Panc1 (cell line): Measurements from ENCODE around the gene SCAMP1. TPM values are rescaled to one million over a fixed set of nuclear protein-coding genes. Genes with fewer than 3 reads are reported as not detected.

Source experiments
- ATAC-seq: fragments of 200-7000 bp; cut with Tn5 transposase; 2 replicates; pipeline ENCODE4 v1.9.1; 2020; ENCODE audit warnings: mild to moderate bottlenecking, moderate library complexity
- BruUV-seq: library from RNA; stranded (reverse); fragments of 400-500 nt; replicated peaks from 2 replicates; lab custom pipeline; 2021; lab: Mats Ljungman, UMichigan
- CTCF ChIA-PET: fragments of 300-600 bp; sonication (Branson Sonifier 250); formaldehyde crosslinking; loops from one replicate; lab custom pipeline; 2022; ENCODE audit warnings: antibody characterized with exemption; lab: Charles Lee
- POLR2A ChIA-PET: fragments of 300-600 bp; sonication (Branson Sonifier 250); formaldehyde crosslinking; loops from one replicate; lab custom pipeline; 2022; ENCODE audit warnings: antibody characterized with exemption; lab: Charles Lee
- DNase-seq: peaks from one replicate; pipeline ENCODE4 v3.0.0-alpha.2; 2010; ENCODE audit warnings: low read depth, low spot score
- H3K27ac ChIP-seq: 2 replicates; pipeline ENCODE4 v1.5.1; 2011; ENCODE audit warnings: mild to moderate bottlenecking, low read length, inconsistent platforms
- H3K27me3 ChIP-seq: fragments of 200-500 bp; sonication (Bioruptor generic); 2 replicates; pipeline ENCODE4 v1.6.0; 2014; ENCODE audit warnings: low read length, inconsistent platforms; ENCODE audit not compliant: control insufficient read depth, insufficient read depth
- H3K36me3 ChIP-seq: fragments of 200-500 bp; sonication (Bioruptor generic); 2 replicates; pipeline ENCODE4 v1.5.1; 2014; ENCODE audit warnings: inconsistent platforms, mild to moderate bottlenecking, low read length, moderate library complexity; ENCODE audit not compliant: control insufficient read depth, insufficient read depth
- H3K4me1 ChIP-seq: 2 replicates; pipeline ENCODE4 v1.5.1; 2011; ENCODE audit warnings: inconsistent platforms, mild to moderate bottlenecking, low read length, moderate library complexity; ENCODE audit not compliant: control insufficient read depth, insufficient read depth
- H3K4me3 ChIP-seq, 2 experiments: 2 replicates each; pipeline ENCODE4 v1.5.1; 2011 to 2012; ENCODE audit warnings: low read depth in 2 of 2, low read length in 2 of 2, mild to moderate bottlenecking in 2 of 2, inconsistent platforms in 1 of 2, moderate library complexity in 1 of 2
- H3K9me3 ChIP-seq: fragments of 200-500 bp; sonication (Bioruptor generic); 2 replicates; pipeline ENCODE4 v1.5.1; 2014; ENCODE audit warnings: low read depth, mild to moderate bottlenecking, inconsistent platforms, low read length, moderate library complexity; ENCODE audit not compliant: control insufficient read depth, insufficient read depth
- CTCF ChIP-seq: fragments of 450-650 bp; IDR thresholded peaks from 2 replicates; pipeline ENCODE4 v1.5.1; 2017; ENCODE audit warnings: mild to moderate bottlenecking
- POLR2AphosphoS5 ChIP-seq: IDR thresholded peaks from 2 replicates; pipeline ENCODE4 v1.6.1; 2012; ENCODE audit warnings: mild to moderate bottlenecking, low read depth, low read length, moderate library complexity
- REST ChIP-seq, 2 experiments: IDR thresholded peaks; 2 replicates each; pipeline ENCODE4 v1.6.1; 2011 to 2012; ENCODE audit warnings: low read depth in 2 of 2, control low read depth in 1 of 2, low read length in 1 of 2, mild to moderate bottlenecking in 1 of 2, moderate library complexity in 1 of 2; ENCODE audit not compliant: insufficient read depth in 1 of 2
- SIN3A ChIP-seq: IDR thresholded peaks from 2 replicates; pipeline ENCODE4 v1.6.1; 2012; ENCODE audit warnings: low read depth, mild to moderate bottlenecking, low read length, moderate library complexity, borderline replicate concordance; ENCODE audit not compliant: insufficient read depth
- TCF7L2 ChIP-seq: IDR thresholded peaks from 2 replicates; pipeline ENCODE4 v1.6.1; 2011; ENCODE audit warnings: mild to moderate bottlenecking, low read depth, low read length, inconsistent platforms
- in situ Hi-C: cut with HindIII; loops from 2 replicates; pipeline ENCODE4 v1.10.0; 2016; ENCODE audit warnings: low sequenced_read_pairs, low pct_unique_long_range_greater_than_20kb
- intact Hi-C: fragments of 100-400 bp; cut with micrococcal nuclease; formaldehyde crosslinking; loops from one replicate; pipeline ENCODE4 v1.10.0; 2022; ENCODE audit not compliant: unreplicated experiment
- total RNA-seq: library from RNA; stranded (reverse); gene quantifications from one replicate; pipeline ENCODE4 v1.2.1, GENCODE V29; 2021; ENCODE audit not compliant: unreplicated experiment

SCAMP1 gene
- total RNA-seq, 1 experiment from 2014 or later: 51.3 TPM

GRCh38 chr5:78487846-78488245 lies 127.4 kb downstream of the SCAMP1 start:
- no TSS peak for BruUV-seq
- H3K4me3 ChIP-seq: no peak overlapping the region
- DNase-seq (no peak), ATAC-seq (no peak)
- H3K27ac ChIP-seq: no peak overlapping the region
- ChIA-PET CTCF (interaction anchor here (0.6 kb wide), 1 partner anchor 183 kb away, joined by 5 read pairs; no protein-coding TSS in a partner anchor), POLR2A (interaction anchor here (0.5 kb wide), 1 partner anchor 180 kb away, joined by 3 read pairs; no protein-coding TSS in a partner anchor)
- H3K9me3 ChIP-seq: no peaks in the 10 kb centered on the region
- no peaks in the 10 kb centered on the region; the same call in 1 of the 2 replicates for H3K36me3 ChIP-seq
- TF ChIP-seq TCF7L2 (no peak), CTCF (no peak), REST (IDR thresholded peaks at IDR 0.05; ENCODE audit: insufficient read depth in 1 of 2, low read depth in 2 of 2, low read length in 1 of 2) (no peak), SIN3A (no peak), POLR2AphosphoS5 (no peak)
- no peaks in the 10 kb centered on the region for H3K27me3 ChIP-seq
- in situ Hi-C loops: no loop called here
- intact Hi-C loops: no loop called here
- H3K4me1 ChIP-seq: no peaks in the 10 kb centered on the region

GRCh38 chr5:78490709-78491485 lies 130.5 kb downstream of the SCAMP1 start:
- ChIA-PET CTCF (no interaction called here), POLR2A (no interaction called here)
- in situ Hi-C loops: no loop called here
- intact Hi-C loops: no loop called here
- BruUV-seq: no TSS peak
- Histone ChIP-seq H3K9me3 (no peaks in the 10 kb centered on the region), H3K27ac (no peak overlapping the region), H3K4me1 (no peaks in the 10 kb centered on the region), H3K27me3 (no peaks in the 10 kb centered on the region), H3K36me3 (no peaks in the 10 kb centered on the region), H3K4me3 (no peak overlapping the region)
- no peak for TF ChIP-seq SIN3A
- TF ChIP-seq REST (IDR thresholded peaks at IDR 0.05; ENCODE audit: insufficient read depth in 1 of 2, low read depth in 2 of 2, low read length in 1 of 2): no peak
- TF ChIP-seq POLR2AphosphoS5: no peak
- TF ChIP-seq CTCF: no peak
- TF ChIP-seq TCF7L2: no peak
- no peak for ATAC-seq
- no peak for DNase-seq
